ENCODE measurements around the gene GBF1. TPM values are rescaled to one million over a fixed set of nuclear protein-coding genes. Genes with fewer than 3 reads are reported as not detected.
A peak's percentile ranks its signal among the peaks of the same experiment; 100 is the strongest.

The GBF1 gene
- total RNA-seq, 2 donors from 2014 or later = 23.1 to 24.1 TPM

DNA sequence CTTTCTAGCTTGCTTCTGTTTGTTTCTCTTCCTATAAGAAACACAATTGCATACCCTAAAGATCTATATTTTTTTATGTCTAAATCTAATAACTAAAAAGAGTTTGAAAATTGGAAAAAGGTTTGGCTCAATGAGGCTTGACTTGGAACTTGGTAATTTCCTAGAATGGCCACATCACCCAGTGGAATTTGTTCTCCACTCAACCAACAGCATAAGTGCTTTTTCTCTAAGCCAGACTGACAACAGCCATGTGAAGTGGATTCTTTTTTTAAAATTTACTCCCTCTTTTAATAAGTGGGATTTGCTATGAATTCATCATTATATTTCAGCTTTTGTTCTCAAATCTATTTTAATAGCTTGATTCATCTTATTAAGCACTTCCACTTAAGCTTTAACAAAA is 33.8 kb downstream of the GBF1 start:
- H3K4me1 ChIP-seq = peaks cover 21% of the 10 kb centered on the region
- no peak for DNase-seq
- H3K36me3 ChIP-seq (replicated peaks in 1 of 2; ENCODE audit: insufficient read depth in 1 of 2, low read depth in 2 of 2) = no peaks in the 10 kb centered on the region
- H3K27me3 ChIP-seq = no peaks in the 10 kb centered on the region
- H3K4me3 ChIP-seq = no peak overlapping the region
- TF ChIP-seq POLR2A (IDR thresholded peaks at IDR 0.05) = no peak
- TF ChIP-seq, protein P1, sequence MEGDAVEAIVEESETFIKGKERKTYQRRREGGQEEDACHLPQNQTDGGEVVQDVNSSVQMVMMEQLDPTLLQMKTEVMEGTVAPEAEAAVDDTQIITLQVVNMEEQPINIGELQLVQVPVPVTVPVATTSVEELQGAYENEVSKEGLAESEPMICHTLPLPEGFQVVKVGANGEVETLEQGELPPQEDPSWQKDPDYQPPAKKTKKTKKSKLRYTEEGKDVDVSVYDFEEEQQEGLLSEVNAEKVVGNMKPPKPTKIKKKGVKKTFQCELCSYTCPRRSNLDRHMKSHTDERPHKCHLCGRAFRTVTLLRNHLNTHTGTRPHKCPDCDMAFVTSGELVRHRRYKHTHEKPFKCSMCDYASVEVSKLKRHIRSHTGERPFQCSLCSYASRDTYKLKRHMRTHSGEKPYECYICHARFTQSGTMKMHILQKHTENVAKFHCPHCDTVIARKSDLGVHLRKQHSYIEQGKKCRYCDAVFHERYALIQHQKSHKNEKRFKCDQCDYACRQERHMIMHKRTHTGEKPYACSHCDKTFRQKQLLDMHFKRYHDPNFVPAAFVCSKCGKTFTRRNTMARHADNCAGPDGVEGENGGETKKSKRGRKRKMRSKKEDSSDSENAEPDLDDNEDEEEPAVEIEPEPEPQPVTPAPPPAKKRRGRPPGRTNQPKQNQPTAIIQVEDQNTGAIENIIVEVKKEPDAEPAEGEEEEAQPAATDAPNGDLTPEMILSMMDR (IDR thresholded peaks at IDR 0.05) = no peak
- no peak for ATAC-seq
- intact Hi-C loops (cut with DNase I) = no loop called here
- no peaks in the 10 kb centered on the region for H3K9me3 ChIP-seq
- no peak overlapping the region for H3K27ac ChIP-seq

DNA sequence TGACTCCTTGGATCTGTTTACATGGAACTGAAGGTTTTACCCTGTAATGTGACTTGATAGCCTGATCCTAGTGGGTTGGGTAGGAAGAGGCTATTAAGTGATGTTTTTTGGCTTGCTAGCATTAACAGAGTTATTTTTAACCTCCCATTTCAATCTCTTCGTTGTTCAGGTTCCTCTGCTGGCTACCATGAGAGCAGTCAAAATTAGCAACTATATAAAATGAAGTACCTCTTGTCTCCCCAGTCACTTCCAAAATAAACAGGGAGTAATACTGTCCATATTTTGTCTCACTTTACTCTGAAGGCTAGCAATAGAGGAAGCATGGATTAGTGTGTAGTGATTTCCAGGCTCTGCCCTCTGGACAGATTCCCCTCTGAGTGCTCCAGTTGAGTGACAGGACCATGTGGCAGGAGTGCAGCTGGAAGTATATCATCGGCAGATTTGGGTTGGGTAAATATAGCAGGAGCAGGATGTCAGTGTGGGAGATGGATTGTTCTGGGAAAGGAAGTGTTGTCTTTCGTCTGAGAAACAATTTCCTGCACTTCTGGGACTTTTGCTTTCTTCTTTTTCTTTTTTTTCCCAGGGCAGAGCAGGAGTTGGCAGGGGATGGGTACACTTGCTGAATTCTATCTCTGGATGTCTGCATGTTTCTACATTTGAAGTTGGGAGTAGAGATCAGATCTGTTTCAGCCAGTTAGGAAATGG is 35.2 kb downstream of the GBF1 start:
- WGBS, 2 donors = 1 to 2% methylated on average over 3 of the region's 3 CpGs
- peak overlapping the region in 1 of 4 donors; percentile 20 for H3K27ac ChIP-seq
- no peak overlapping the region for H3K4me3 ChIP-seq
- ATAC-seq (no peak), DNase-seq (peak in 1 of 4 donors; percentile 5)
- no peaks in the 10 kb centered on the region for H3K9me3 ChIP-seq
- no peaks in the 10 kb centered on the region for H3K27me3 ChIP-seq
- no peaks in the 10 kb centered on the region for H3K36me3 ChIP-seq (replicated peaks in 1 of 2; ENCODE audit: insufficient read depth in 1 of 2, low read depth in 2 of 2)
- H3K4me1 ChIP-seq = peaks cover 19% of the 10 kb centered on the region
- TF ChIP-seq, protein P1 (IDR thresholded peaks at IDR 0.05) = no peak
- no peak for TF ChIP-seq POLR2A (IDR thresholded peaks at IDR 0.05)
- intact Hi-C loops (cut with DNase I) = no loop called here

DNA sequence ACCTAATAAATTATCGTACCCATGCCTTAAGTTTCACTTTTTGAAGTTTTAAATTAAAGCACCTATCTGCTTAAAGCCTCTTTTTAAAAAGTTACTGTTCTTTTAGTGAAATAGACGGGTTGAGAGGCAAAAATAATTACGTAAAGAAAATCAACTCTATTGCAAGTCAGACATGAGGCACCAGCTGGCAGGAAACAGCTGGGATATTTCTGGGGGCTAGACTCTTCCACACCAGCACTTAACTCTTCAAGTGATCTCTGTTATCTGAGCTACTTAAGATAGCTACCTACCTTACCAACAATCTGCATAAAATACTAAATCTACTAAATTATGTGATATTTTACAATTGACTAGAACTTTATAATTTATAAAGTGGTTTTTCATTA is 35.8 kb downstream of the GBF1 start:
- no peak for ATAC-seq
- 42 to 54% methylated on average over 3 of the region's 3 CpGs for WGBS, 2 donors
- H3K9me3 ChIP-seq = no peaks in the 10 kb centered on the region
- no peak overlapping the region for H3K4me3 ChIP-seq
- no peak overlapping the region for H3K27ac ChIP-seq
- H3K36me3 ChIP-seq (replicated peaks in 1 of 2; ENCODE audit: insufficient read depth in 1 of 2, low read depth in 2 of 2) = no peaks in the 10 kb centered on the region
- no peak for TF ChIP-seq POLR2A (IDR thresholded peaks at IDR 0.05)
- TF ChIP-seq, protein P1 (IDR thresholded peaks at IDR 0.05) = no peak
- H3K4me1 ChIP-seq = peaks cover 19% of the 10 kb centered on the region
- no peaks in the 10 kb centered on the region for H3K27me3 ChIP-seq
- DNase-seq = no peak
- intact Hi-C loops (cut with DNase I) = no loop called here

DNA sequence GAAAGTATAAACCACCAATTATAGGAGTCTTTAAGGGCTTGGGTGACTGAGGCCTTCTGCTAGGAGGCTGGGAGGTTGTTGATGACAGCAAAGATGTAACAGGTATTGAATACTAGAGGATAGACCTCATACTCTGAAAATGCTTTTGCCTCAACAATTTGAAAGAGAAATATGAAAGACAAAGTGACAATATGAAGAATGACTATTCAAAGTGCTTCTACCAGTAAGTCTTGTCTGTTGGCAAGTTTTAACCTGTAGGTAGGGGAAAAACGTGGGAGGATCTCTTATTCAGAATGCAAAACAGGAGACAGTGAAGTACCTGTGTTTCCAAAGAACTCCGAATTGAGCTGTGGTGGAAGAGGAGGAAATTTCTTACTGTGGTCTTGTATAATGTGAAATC is 38.2 kb downstream of the GBF1 start:
- ATAC-seq (no peak), DNase-seq (no peak)
- Histone ChIP-seq H3K27me3 (no peaks in the 10 kb centered on the region), H3K9me3 (no peaks in the 10 kb centered on the region), H3K36me3 (replicated peaks in 1 of 2; ENCODE audit: insufficient read depth in 1 of 2, low read depth in 2 of 2) (no peaks in the 10 kb centered on the region), H3K4me3 (no peak overlapping the region), H3K4me1 (peaks cover 19% of the 10 kb centered on the region), H3K27ac (no peak overlapping the region)
- WGBS, 2 donors = 53 to 66% methylated on average over 2 of the region's 2 CpGs
- intact Hi-C loops (cut with DNase I) = no loop called here
- no peak for TF ChIP-seq POLR2A (IDR thresholded peaks at IDR 0.05)
- TF ChIP-seq, protein P1 (IDR thresholded peaks at IDR 0.05) = no peak

DNA sequence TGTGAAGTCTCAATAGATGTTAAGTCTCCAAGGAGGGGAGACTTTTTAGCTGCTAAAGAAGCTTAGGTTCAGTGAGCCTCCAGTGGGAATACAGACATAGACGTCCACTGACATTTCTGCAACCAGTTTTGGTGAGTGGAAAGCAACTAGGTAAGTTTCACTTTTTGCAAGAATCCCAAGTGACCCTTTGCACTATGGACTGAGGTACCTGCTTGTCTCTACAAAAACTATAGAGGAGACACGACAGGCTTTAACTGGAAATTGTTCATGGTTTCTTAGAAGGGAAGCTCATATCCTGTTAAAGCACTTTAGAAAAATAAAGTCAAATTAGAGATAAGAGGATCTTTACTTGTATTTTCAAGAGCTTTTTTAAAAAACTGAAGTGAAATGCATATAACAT is 38.6 kb downstream of the GBF1 start:
- ATAC-seq (no peak), DNase-seq (no peak)
- peaks cover 19% of the 10 kb centered on the region for H3K4me1 ChIP-seq
- H3K27ac ChIP-seq = no peak overlapping the region
- H3K4me3 ChIP-seq = no peak overlapping the region
- TF ChIP-seq POLR2A (IDR thresholded peaks at IDR 0.05) = no peak
- TF ChIP-seq, protein P1 (IDR thresholded peaks at IDR 0.05) = no peak
- 53 to 55% methylated on average over 2 of the region's 2 CpGs for WGBS, 2 donors
- intact Hi-C loops (cut with DNase I) = no loop called here
- no peaks in the 10 kb centered on the region for H3K27me3 ChIP-seq
- no peaks in the 10 kb centered on the region for H3K9me3 ChIP-seq
- H3K36me3 ChIP-seq (replicated peaks in 1 of 2; ENCODE audit: insufficient read depth in 1 of 2, low read depth in 2 of 2) = no peaks in the 10 kb centered on the region

Measured in body of pancreas (tissue), 4 donors.